Activated CD8-positive, alpha-beta T cell treated with anti-CD3 and anti-CD28 coated beads for 36 hours (primary cell): ENCODE data around the gene ST3GAL4. TPM values are rescaled to one million over a fixed set of nuclear protein-coding genes. Genes with fewer than 3 reads are reported as not detected.

Experiments
- ATAC-seq: fragments of 200-7000 bp; cut with Tn5 transposase; one replicate; pipeline ENCODE4 v1.10.0; 2021; ENCODE audit warnings: mild to moderate bottlenecking, moderate library complexity
- CTCF ChIA-PET: fragments of 350-600 bp; sonication (Branson Sonifier 250); formaldehyde crosslinking; loops from one replicate; lab custom pipeline; 2021; ENCODE audit warnings: antibody characterized with exemption; lab: Charles Lee
- POLR2A ChIA-PET: fragments of 350-600 bp; sonication (Branson Sonifier 250); formaldehyde crosslinking; loops from one replicate; lab custom pipeline; 2021; ENCODE audit warnings: antibody characterized with exemption; lab: Charles Lee
- DNase-seq: peaks from one replicate; pipeline ENCODE4 v3.0.0-alpha.2; 2020
- H3K27ac Mint-ChIP-seq: one replicate; pipeline ENCODE4 v1.8.0; 2021; ENCODE audit warnings: mild to moderate bottlenecking, mixed read lengths
- H3K27me3 Mint-ChIP-seq: one replicate; pipeline ENCODE4 v1.8.0; 2021; ENCODE audit warnings: mixed read lengths
- H3K36me3 Mint-ChIP-seq: one replicate; pipeline ENCODE4 v1.8.0; 2021; ENCODE audit warnings: low read depth, mixed read lengths
- H3K4me1 Mint-ChIP-seq: one replicate; pipeline ENCODE4 v1.8.0; 2021; ENCODE audit warnings: low read depth, mixed read lengths
- H3K4me3 Mint-ChIP-seq: one replicate; pipeline ENCODE4 v1.8.0; 2021; ENCODE audit warnings: mild to moderate bottlenecking, moderate library complexity, mixed read lengths
- H3K9me3 Mint-ChIP-seq: one replicate; pipeline ENCODE4 v1.8.0; 2021; ENCODE audit warnings: mixed read lengths
- CTCF ChIP-seq: fragments of 200-600 bp; IDR thresholded peaks from one replicate; pipeline ENCODE4 v1.8.0; 2022; ENCODE audit warnings: antibody characterized with exemption, mild to moderate bottlenecking
- intact Hi-C: fragments of 100-400 bp; cut with micrococcal nuclease; formaldehyde crosslinking; loops from one replicate; pipeline ENCODE4 v1.10.0; 2022
- total RNA-seq, 2 experiments: library from RNA; stranded (reverse); gene quantifications; one replicate each; pipeline ENCODE4 v1.2.3, GENCODE V29; 2021

The ST3GAL4 gene
- total RNA-seq, 2 experiments from 2014 or later = 10.7 to 11.7 TPM

DNA sequence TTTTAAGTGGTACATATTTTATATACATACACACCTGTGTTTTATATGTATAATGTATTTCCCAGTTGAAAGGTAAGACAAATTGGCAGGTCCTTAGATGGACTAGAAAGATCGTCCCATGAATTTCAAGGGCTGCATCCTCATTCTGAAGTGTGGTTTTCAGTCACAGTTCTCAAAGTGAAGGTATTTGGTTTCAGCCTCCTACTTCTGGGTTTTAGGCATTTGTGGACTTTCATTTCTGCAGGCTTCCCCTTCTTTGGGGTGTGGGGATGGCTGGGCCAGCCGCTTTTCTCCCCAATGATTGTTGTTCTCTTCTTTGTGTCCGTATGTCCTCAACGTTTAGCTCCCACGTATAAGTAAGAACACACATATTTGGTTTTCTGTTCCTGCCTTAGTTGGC, 41.7 kb upstream of the ST3GAL4 start:
- intact Hi-C loops = loop anchor here (10.0 kb wide), 1 partner anchor 101 kb away; no protein-coding TSS in a partner anchor
- ATAC-seq (no peak), DNase-seq (no peak)
- TF ChIP-seq CTCF = no peak
- Mint-ChIP-seq H3K9me3 (peaks cover 5% of the 10 kb centered on the region), H3K4me3 (no peak overlapping the region), H3K27me3 (no peaks in the 10 kb centered on the region), H3K27ac (no peak overlapping the region), H3K36me3 (peaks cover 35% of the 10 kb centered on the region), H3K4me1 (peaks cover 29% of the 10 kb centered on the region)
- POLR2A ChIA-PET = interaction anchor here (1.7 kb wide), 1 partner anchor 10 kb away, joined by 7 read pairs; the partner anchor contains the start of gene DCPS
- CTCF ChIA-PET = no interaction called here

DNA sequence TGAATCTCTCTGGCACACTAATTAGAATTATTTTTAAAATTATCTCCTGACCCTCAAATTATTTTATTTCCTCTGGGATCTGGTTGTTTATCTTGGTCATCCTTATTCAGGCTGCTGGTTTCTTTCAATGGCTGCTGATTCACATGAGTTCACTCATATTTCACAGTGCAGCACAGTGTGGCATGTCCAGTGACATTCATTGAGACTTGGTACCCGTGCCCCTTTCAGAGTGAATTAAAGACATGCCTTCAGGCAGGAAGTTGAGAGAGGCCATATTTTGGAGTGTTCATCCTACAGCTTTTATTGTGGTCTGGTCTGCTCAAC, 38.1 kb upstream of the ST3GAL4 start:
- intact Hi-C loops = loop anchor here (5.0 to 10.0 kb wide), 2 partner anchors 35 to 97 kb away; no protein-coding TSS in a partner anchor
- no peak overlapping the region for H3K4me3 Mint-ChIP-seq
- H3K27me3 Mint-ChIP-seq = no peaks in the 10 kb centered on the region
- ChIA-PET POLR2A (interaction anchor here (0.6 to 3.2 kb wide), 5 partner anchors 14 to 745 kb away, joined by 3 to 12 read pairs (median 4); partner anchors contain the start of gene DCPS), CTCF (interaction anchor here (0.7 to 5.3 kb wide), 3 partner anchors 8 to 163 kb away, joined by 4 to 35 read pairs (median 16); no protein-coding TSS in a partner anchor)
- peaks cover 26% of the 10 kb centered on the region for H3K36me3 Mint-ChIP-seq
- peak overlapping the region; percentile 87 for H3K27ac Mint-ChIP-seq
- ATAC-seq = no peak
- H3K9me3 Mint-ChIP-seq = peaks cover 5% of the 10 kb centered on the region
- peaks cover 32% of the 10 kb centered on the region for H3K4me1 Mint-ChIP-seq
- DNase-seq = no peak
- no peak for TF ChIP-seq CTCF

GRCh38 chr11:126317756-126318573, 37.5 kb upstream of the ST3GAL4 start:
- DNase-seq = peak; percentile 72
- TF ChIP-seq CTCF = no peak
- peak overlapping the region; percentile 61 for H3K4me3 Mint-ChIP-seq
- ChIA-PET CTCF (interaction anchor here (0.7 to 5.3 kb wide), 6 partner anchors 8 to 162 kb away, joined by 4 to 35 read pairs (median 6); no protein-coding TSS in a partner anchor), POLR2A (interaction anchor here (0.6 to 3.2 kb wide), 12 partner anchors 8 to 744 kb away, joined by 3 to 13 read pairs (median 4); partner anchors contain the start of genes DCPS and ST3GAL4)
- peaks cover 5% of the 10 kb centered on the region for H3K9me3 Mint-ChIP-seq
- H3K4me1 Mint-ChIP-seq = peaks cover 32% of the 10 kb centered on the region
- no peaks in the 10 kb centered on the region for H3K27me3 Mint-ChIP-seq
- intact Hi-C loops = loop anchor here (5.0 to 10.0 kb wide), 2 partner anchors 34 to 97 kb away; no protein-coding TSS in a partner anchor
- peak; percentile 72 for ATAC-seq
- H3K27ac Mint-ChIP-seq = peak overlapping the region; percentile 87
- H3K36me3 Mint-ChIP-seq = peaks cover 26% of the 10 kb centered on the region

GRCh38 chr11:126318574-126319373, 36.7 kb upstream of the ST3GAL4 start:
- Mint-ChIP-seq H3K4me1 (peaks cover 32% of the 10 kb centered on the region), H3K36me3 (peaks cover 25% of the 10 kb centered on the region), H3K27me3 (no peaks in the 10 kb centered on the region), H3K4me3 (peak overlapping the region; percentile 61), H3K9me3 (peaks cover 5% of the 10 kb centered on the region), H3K27ac (peak overlapping the region; percentile 87)
- TF ChIP-seq CTCF = no peak
- intact Hi-C loops = loop anchor here (5.0 to 10.0 kb wide), 2 partner anchors 34 to 96 kb away; no protein-coding TSS in a partner anchor
- ChIA-PET CTCF (interaction anchor here (1.5 to 5.3 kb wide), 5 partner anchors 9 to 162 kb away, joined by 4 to 35 read pairs (median 6); no protein-coding TSS in a partner anchor), POLR2A (interaction anchor here (0.7 to 3.2 kb wide), 12 partner anchors 9 to 162 kb away, joined by 3 to 13 read pairs (median 4); partner anchors contain the start of genes DCPS and ST3GAL4)
- peak; percentile 55 for DNase-seq
- ATAC-seq = peak; percentile 77
